NCI-H446 treated with DMSO at 0.1 percent for 48 hours (cell line): ENCODE results near the gene FNDC3B.

Experiments used
- DNase-seq: peaks from one replicate; lab custom pipeline; 2025; lab: John Stamatoyannopoulos, UW

Gene FNDC3B

GRCh38 chr3:172135820-172136219 is 96.4 kb downstream of the FNDC3B start:
- no peak for DNase-seq

- no peak for DNase-seq
Measured at GRCh38 chr3:172136330-172136729, 97.0 kb downstream of the FNDC3B start.

- DNase-seq = no peak
Measured at GRCh38 chr3:172137287-172138192, 98.2 kb downstream of the FNDC3B start.

GRCh38 chr3:172138193-172138537 is 98.8 kb downstream of the FNDC3B start:
- no peak for DNase-seq

GRCh38 chr3:172138792-172139507 is 99.6 kb downstream of the FNDC3B start:
- no peak for DNase-seq

GRCh38 chr3:172139528-172140276 is 100.3 kb downstream of the FNDC3B start:
- DNase-seq = no peak

- no peak for DNase-seq
Measured at GRCh38 chr3:172140499-172141391, 101.4 kb downstream of the FNDC3B start.

GRCh38 chr3:172142051-172142863 is 102.9 kb downstream of the FNDC3B start:
- DNase-seq = no peak

GRCh38 chr3:172142864-172143451 is 103.6 kb downstream of the FNDC3B start:
- no peak for DNase-seq

- no peak for DNase-seq
Measured at GRCh38 chr3:172143739-172144497, 104.5 kb downstream of the FNDC3B start.

GRCh38 chr3:172144601-172145000 is 105.2 kb downstream of the FNDC3B start:
- no peak for DNase-seq

- no peak for DNase-seq
Measured at GRCh38 chr3:172145031-172145686, 105.8 kb downstream of the FNDC3B start.

GRCh38 chr3:172146349-172146748 is 107.0 kb downstream of the FNDC3B start:
- DNase-seq = no peak

- DNase-seq = no peak
Measured at GRCh38 chr3:172147113-172147818, 107.9 kb downstream of the FNDC3B start.

- DNase-seq = no peak
Measured at GRCh38 chr3:172148241-172148640, 108.9 kb downstream of the FNDC3B start.

GRCh38 chr3:172148702-172149565 is 109.6 kb downstream of the FNDC3B start:
- DNase-seq = no peak

- no peak for DNase-seq
Measured at GRCh38 chr3:172150268-172150667, 110.9 kb downstream of the FNDC3B start.
